ENCODE data around the gene GPBP1.
"Not testable (repeated sequence)": the region's sequence is repeated elsewhere in the genome, so short reads cannot be mapped to it uniquely, and the experiment has no call there.

The GPBP1 gene

DNA sequence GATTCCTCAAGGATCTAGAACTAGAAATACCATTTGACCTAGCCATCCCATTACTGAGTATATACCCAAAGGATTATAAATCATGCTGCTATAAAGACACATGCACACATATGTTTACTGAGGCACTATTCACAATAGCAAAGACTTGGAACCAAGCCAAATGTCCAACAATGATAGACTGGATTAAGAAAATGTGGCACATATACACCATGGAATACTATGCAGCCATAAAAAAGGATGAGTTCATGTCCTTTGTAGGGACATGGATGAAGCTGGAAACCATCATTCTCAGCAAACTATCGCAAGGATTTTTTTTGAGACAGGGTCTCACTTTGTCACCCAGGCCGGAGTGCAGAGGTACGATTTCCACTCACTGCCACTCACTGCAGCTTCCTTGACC is 8.7 kb upstream of the GPBP1 start:
- not testable (repeated sequence) for H3K4me3 ChIP-seq (ENCODE audit: low read depth in 1 of 5, low read length in 5 of 5); H3K27ac ChIP-seq (ENCODE audit: low read depth, low read length); H3K9me3 ChIP-seq (ENCODE audit: control insufficient read depth in 5 of 5, low read length in 5 of 5); H3K4me1 ChIP-seq (ENCODE audit: control insufficient read depth in 5 of 5, insufficient read depth in 5 of 5, low read length in 5 of 5); H3K27me3 ChIP-seq (ENCODE audit: control insufficient read depth in 5 of 5, insufficient read depth in 4 of 5, low read length in 5 of 5); H3K36me3 ChIP-seq (ENCODE audit: control insufficient read depth in 5 of 5, insufficient read depth in 5 of 5, low read length in 5 of 5); H3K9ac ChIP-seq (ENCODE audit: low read length in 5 of 5)

DNA sequence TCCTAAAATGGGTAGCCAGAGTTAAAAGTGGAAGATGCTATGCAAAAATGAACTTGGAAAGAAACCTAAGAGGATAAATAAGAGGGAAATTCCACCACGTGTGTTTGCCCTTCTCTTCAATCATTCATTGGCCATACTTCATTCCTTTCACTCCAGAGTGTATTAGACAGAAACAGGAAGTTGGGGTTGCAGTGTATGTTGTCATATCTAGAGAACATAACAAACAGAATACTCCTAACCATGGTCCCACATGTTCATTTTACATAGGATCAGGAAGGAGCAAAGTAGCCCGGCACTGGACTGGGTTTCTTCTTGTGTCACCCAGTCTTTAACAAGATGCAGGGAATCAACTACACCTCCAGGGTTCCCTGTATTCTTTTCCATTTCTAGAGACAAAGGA is 7.6 kb upstream of the GPBP1 start:
- no peaks in the 10 kb centered on the region for H3K27me3 ChIP-seq (ENCODE audit: control insufficient read depth in 5 of 5, insufficient read depth in 4 of 5, low read length in 5 of 5)
- H3K9me3 ChIP-seq (ENCODE audit: control insufficient read depth in 5 of 5, low read length in 5 of 5) = no peaks in the 10 kb centered on the region
- H3K36me3 ChIP-seq (ENCODE audit: control insufficient read depth in 5 of 5, insufficient read depth in 5 of 5, low read length in 5 of 5) = no peaks in the 10 kb centered on the region
- no peak overlapping the region for H3K4me3 ChIP-seq (ENCODE audit: low read depth in 1 of 5, low read length in 5 of 5)
- no peak overlapping the region for H3K9ac ChIP-seq (ENCODE audit: low read length in 5 of 5)
- H3K27ac ChIP-seq (ENCODE audit: low read depth, low read length) = no peak overlapping the region
- H3K4me1 ChIP-seq (ENCODE audit: control insufficient read depth in 5 of 5, insufficient read depth in 5 of 5, low read length in 5 of 5) = no peaks in the 10 kb centered on the region

DNA sequence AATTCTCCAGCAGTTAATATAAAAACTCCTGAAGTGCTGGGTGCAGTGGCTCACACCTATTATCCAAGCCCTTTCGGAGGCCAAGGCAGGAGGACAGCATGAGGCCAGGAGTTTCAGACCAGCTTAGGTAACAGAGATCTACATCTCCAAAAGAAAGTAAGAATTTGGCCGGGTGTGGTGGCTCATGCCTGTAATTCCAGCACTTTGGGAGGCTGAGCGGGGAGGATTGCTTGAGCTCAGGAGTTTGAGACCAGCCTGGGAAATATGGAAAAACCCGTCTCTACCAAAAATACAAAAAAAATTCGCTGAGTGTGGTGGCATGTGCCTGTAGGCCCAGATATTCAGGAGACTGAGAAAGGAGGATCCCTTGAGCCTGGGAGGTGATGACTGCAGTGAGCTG is 6.7 kb upstream of the GPBP1 start:
- Histone ChIP-seq H3K9ac (ENCODE audit: low read length in 5 of 5) (no peak overlapping the region), H3K27ac (ENCODE audit: low read depth, low read length) (no peak overlapping the region), H3K9me3 (ENCODE audit: control insufficient read depth in 5 of 5, low read length in 5 of 5) (no peaks in the 10 kb centered on the region), H3K27me3 (ENCODE audit: control insufficient read depth in 5 of 5, insufficient read depth in 4 of 5, low read length in 5 of 5) (no peaks in the 10 kb centered on the region), H3K4me3 (ENCODE audit: low read depth in 1 of 5, low read length in 5 of 5) (no peak overlapping the region), H3K36me3 (ENCODE audit: control insufficient read depth in 5 of 5, insufficient read depth in 5 of 5, low read length in 5 of 5) (no peaks in the 10 kb centered on the region), H3K4me1 (ENCODE audit: control insufficient read depth in 5 of 5, insufficient read depth in 5 of 5, low read length in 5 of 5) (peaks cover 0 to 3% (median 1%) of the 10 kb centered on the region in 5 donors)

DNA sequence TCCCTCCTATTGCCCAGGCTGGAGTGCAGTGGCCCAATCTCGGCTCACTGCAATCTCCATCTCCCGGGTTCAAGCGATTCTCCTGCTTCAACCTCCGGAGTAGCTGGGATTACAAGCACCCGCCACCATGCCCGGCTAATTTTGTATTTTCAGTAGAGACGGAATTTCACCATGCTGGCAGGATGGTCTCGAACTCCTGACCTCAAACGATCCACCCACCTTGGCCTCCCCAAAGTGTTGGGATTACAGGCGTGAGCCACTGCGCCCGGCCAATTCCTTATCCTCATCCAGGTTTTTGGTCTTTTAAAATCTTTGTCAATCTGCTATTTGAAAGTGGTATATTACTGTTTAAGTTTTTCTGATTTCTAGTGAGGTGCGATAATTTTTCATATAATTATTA is 3.7 kb upstream of the GPBP1 start:
- H3K9ac ChIP-seq (ENCODE audit: low read length in 5 of 5) = not testable (repeated sequence)

DNA sequence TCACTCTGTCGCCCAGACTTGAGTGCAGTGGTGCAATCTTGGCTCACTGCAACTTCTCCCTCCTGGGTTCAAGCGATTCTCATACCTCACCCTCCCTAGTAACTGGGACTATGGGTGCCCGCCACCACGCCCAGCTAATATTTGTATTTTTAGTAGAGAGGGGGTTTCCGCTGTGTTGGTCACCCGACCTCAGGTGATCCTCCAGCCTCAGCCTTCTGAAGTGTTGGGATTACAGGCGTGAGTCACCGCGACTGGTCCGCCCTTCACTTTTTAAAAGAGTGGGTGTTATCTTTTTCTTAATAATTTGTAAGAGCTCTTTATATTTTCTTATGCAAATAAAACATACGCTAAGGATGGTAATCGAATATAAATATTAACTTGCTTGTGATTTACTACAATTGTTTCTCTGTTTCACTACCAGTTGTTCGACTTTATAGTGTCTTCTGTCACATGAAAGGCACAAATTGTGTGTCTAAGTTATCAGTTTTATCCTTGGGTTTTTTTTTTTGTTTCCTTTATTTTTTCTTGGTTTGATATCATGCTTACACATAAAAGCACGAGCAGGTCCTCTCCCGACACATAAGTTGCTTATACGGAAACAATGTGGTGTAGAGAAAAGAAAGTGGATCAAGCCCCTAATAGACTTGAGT is 1.9 kb upstream of the GPBP1 start:
- Histone ChIP-seq H3K9ac (ENCODE audit: low read length in 5 of 5) (peak overlapping the region in 4 of 5 donors; percentile 92 to 98 (median 94)), H3K27me3 (ENCODE audit: control insufficient read depth in 5 of 5, insufficient read depth in 4 of 5, low read length in 5 of 5) (no peaks in the 10 kb centered on the region), H3K9me3 (ENCODE audit: control insufficient read depth in 5 of 5, low read length in 5 of 5) (no peaks in the 10 kb centered on the region), H3K4me1 (ENCODE audit: control insufficient read depth in 5 of 5, insufficient read depth in 5 of 5, low read length in 5 of 5) (peaks cover 2 to 36% (median 28%) of the 10 kb centered on the region in 5 donors), H3K36me3 (ENCODE audit: control insufficient read depth in 5 of 5, insufficient read depth in 5 of 5, low read length in 5 of 5) (no peaks in the 10 kb centered on the region), H3K4me3 (ENCODE audit: low read depth in 1 of 5, low read length in 5 of 5) (peak overlapping the region; percentile 73 to 96 (median 86)), H3K27ac (ENCODE audit: low read depth, low read length) (peak overlapping the region; percentile 100)

More for the DNA sequence above, 3.7 kb upstream of the GPBP1 start:
- H3K27me3 ChIP-seq (ENCODE audit: control insufficient read depth in 5 of 5, insufficient read depth in 4 of 5, low read length in 5 of 5); H3K9me3 ChIP-seq (ENCODE audit: control insufficient read depth in 5 of 5, low read length in 5 of 5); H3K4me3 ChIP-seq (ENCODE audit: low read depth in 1 of 5, low read length in 5 of 5); H3K27ac ChIP-seq (ENCODE audit: low read depth, low read length); H3K36me3 ChIP-seq (ENCODE audit: control insufficient read depth in 5 of 5, insufficient read depth in 5 of 5, low read length in 5 of 5): not testable (repeated sequence)
- peaks cover 2 to 20% (median 12%) of the 10 kb centered on the region in 5 donors for H3K4me1 ChIP-seq (ENCODE audit: control insufficient read depth in 5 of 5, insufficient read depth in 5 of 5, low read length in 5 of 5)

DNA sequence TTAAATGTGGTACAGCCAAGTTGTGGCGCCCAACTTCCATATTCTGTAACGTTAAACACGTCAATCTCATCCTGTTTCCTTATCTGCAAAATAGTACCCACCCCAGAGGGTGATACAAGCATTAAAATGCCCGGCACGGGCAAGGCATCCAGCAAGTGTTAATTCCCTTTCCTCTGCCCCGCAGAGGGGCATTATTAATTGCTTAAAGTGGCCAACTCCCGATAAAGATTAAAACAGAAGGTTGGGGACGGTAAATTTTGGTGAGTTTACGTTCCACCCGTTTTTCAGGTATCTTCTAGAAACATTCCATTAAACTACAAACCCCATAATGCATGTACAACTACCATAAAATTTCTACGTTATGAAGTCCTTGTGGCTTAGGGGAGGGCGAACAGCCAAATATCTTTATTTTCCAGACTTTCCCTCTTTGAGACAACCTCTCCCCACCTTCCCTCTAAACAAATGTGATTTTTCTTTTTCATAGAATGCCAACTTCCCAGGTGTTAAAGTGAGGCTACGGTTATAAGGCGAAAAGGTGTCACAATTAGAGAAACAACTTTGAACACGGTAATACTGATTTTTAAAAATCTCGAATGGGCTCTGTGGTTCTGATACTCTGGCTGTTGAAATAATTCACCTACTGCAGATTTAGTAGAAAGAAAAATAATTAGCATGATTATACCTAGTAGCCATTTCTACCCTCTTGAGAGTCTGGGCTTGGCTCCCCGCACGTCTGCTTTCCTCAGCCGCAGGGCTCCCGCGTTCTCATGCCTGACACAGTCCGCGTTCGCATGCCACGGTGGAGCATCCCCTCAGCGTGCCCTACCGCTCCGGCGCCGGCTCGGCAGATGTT is 1.2 kb upstream of the GPBP1 start:
- H3K4me1 ChIP-seq (ENCODE audit: control insufficient read depth in 5 of 5, insufficient read depth in 5 of 5, low read length in 5 of 5) = peaks cover 2 to 42% (median 31%) of the 10 kb centered on the region in 5 donors
- peak overlapping the region; percentile 73 to 96 (median 86) for H3K4me3 ChIP-seq (ENCODE audit: low read depth in 1 of 5, low read length in 5 of 5)
- peak overlapping the region; percentile 100 for H3K27ac ChIP-seq (ENCODE audit: low read depth, low read length)
- no peaks in the 10 kb centered on the region for H3K27me3 ChIP-seq (ENCODE audit: control insufficient read depth in 5 of 5, insufficient read depth in 4 of 5, low read length in 5 of 5)
- H3K9ac ChIP-seq (ENCODE audit: low read length in 5 of 5) = peak overlapping the region; percentile 92 to 98 (median 95)
- no peaks in the 10 kb centered on the region for H3K36me3 ChIP-seq (ENCODE audit: control insufficient read depth in 5 of 5, insufficient read depth in 5 of 5, low read length in 5 of 5)
- H3K9me3 ChIP-seq (ENCODE audit: control insufficient read depth in 5 of 5, low read length in 5 of 5) = no peaks in the 10 kb centered on the region

DNA sequence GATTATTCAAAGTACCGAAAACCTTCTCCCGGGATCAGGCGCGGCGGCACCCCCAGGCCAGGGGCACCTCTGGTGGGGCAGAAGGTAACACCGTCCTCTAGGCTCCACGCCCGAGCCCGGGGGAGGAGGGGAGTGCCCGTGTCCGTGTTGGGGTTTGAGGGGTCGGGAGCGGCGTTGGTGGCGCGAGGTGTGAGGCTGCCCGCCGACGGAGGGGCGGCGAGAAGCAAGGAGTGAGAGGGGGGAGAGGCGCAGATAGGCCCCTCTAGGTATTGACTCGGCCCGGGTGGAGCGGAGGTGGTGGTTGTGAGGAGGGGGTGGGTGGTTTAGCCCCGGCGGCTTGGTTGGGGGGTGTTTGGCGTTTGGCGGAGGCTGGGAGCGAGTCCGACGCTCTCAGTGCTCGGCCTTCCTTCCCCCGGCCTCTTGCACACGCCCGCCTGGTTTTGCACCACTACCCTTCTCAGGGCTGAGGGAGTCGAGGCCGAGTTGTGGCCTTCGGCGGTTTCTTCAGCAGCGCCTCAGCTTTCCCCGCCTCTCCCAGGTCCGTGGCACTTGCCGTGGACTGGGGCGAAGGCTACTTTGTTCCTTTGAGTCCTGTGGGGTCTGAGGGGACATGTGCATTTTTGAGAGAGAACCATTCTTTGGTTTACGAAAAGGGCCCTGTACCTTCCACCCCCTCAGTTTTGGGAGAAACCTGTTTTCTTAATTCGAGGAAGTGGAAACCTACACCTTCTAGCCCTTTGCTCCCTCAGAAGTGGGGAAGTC is 450 bp downstream of the GPBP1 start:
- Histone ChIP-seq H3K9ac (ENCODE audit: low read length in 5 of 5) (peak overlapping the region; percentile 99 to 100 (median 100)), H3K4me1 (ENCODE audit: control insufficient read depth in 5 of 5, insufficient read depth in 5 of 5, low read length in 5 of 5) (peaks cover 6 to 58% (median 47%) of the 10 kb centered on the region in 5 donors), H3K36me3 (ENCODE audit: control insufficient read depth in 5 of 5, insufficient read depth in 5 of 5, low read length in 5 of 5) (no peaks in the 10 kb centered on the region), H3K27ac (ENCODE audit: low read depth, low read length) (peak overlapping the region; percentile 100), H3K4me3 (ENCODE audit: low read depth in 1 of 5, low read length in 5 of 5) (peak overlapping the region; percentile 80 to 96 (median 94)), H3K9me3 (ENCODE audit: control insufficient read depth in 5 of 5, low read length in 5 of 5) (no peaks in the 10 kb centered on the region), H3K27me3 (ENCODE audit: control insufficient read depth in 5 of 5, insufficient read depth in 4 of 5, low read length in 5 of 5) (no peaks in the 10 kb centered on the region)

DNA sequence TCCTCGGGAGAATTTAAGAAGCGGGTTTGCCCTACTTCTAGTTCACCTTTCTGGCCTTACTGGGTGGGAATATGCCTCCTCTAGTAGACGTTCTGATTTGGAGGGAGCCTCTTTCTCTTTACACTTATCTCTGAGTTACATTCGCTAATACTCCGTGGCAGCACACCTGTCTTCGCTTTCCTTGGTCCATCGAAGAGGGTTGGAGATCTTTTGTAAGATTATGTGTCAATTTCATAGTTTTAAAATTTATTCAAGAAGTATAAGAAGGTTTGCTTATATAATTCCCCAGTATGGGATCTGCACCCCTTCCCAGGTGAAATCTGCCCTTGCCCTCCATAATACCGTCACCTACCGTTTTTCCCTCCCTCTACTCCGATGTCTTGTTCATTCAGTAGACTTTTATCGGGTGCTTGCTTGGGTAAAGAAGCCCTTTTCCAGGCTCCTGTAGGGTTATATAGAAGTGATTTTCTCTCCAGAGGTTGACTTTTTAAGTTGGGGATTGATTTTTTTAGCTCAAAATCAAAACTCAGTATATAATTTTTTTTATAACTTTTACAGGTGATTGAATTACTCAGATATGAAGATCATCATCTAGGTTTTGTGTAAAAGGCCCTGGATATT is 1.1 kb downstream of the GPBP1 start:
- Histone ChIP-seq H3K9ac (ENCODE audit: low read length in 5 of 5) (peak overlapping the region; percentile 99 to 100 (median 100)), H3K4me1 (ENCODE audit: control insufficient read depth in 5 of 5, insufficient read depth in 5 of 5, low read length in 5 of 5) (peaks cover 6 to 65% (median 53%) of the 10 kb centered on the region in 5 donors), H3K36me3 (ENCODE audit: control insufficient read depth in 5 of 5, insufficient read depth in 5 of 5, low read length in 5 of 5) (no peaks in the 10 kb centered on the region), H3K27me3 (ENCODE audit: control insufficient read depth in 5 of 5, insufficient read depth in 4 of 5, low read length in 5 of 5) (no peaks in the 10 kb centered on the region), H3K4me3 (ENCODE audit: low read depth in 1 of 5, low read length in 5 of 5) (peak overlapping the region; percentile 80 to 96 (median 94)), H3K9me3 (ENCODE audit: control insufficient read depth in 5 of 5, low read length in 5 of 5) (no peaks in the 10 kb centered on the region), H3K27ac (ENCODE audit: low read depth, low read length) (peak overlapping the region; percentile 100)

DNA sequence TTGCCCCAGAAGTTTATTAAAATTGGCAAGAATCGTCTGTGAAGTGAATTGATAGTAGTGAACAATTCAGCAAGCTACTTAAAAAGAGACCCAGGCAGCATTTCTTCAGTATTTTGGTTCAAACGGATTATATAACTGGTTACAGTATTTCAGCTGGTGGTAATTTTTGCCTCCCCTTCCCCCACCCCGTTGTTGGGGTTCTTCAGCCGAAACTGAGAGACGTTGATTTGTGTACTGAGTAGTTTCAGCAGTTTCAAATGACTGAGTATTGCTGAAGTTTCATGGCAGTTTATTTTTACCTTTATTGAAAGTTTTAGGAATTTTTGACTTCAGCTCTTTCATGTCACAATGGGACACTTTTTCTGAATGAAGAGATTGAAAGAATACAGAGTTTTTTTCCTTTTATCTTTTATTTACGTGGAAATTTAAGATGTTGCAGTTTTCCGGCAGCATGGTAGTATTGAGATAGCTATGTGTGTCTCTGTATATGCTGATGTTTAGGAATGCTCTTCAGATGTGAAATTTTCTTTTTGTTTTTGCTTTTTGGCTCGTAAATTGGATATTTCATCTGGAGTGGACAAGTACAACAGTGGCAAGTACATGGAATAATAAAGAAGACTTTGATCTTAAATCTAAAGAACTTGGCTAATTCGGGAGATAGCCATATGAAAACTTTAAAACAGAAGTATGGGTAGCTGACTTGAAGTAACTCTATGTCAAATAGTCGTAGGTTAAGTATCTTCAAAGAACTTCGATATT is 1.9 kb downstream of the GPBP1 start:
- no peaks in the 10 kb centered on the region for H3K9me3 ChIP-seq (ENCODE audit: control insufficient read depth in 5 of 5, low read length in 5 of 5)
- no peaks in the 10 kb centered on the region for H3K36me3 ChIP-seq (ENCODE audit: control insufficient read depth in 5 of 5, insufficient read depth in 5 of 5, low read length in 5 of 5)
- H3K27ac ChIP-seq (ENCODE audit: low read depth, low read length) = peak overlapping the region; percentile 100
- H3K4me3 ChIP-seq (ENCODE audit: low read depth in 1 of 5, low read length in 5 of 5) = peak overlapping the region; percentile 77 to 96 (median 94)
- H3K27me3 ChIP-seq (ENCODE audit: control insufficient read depth in 5 of 5, insufficient read depth in 4 of 5, low read length in 5 of 5) = no peaks in the 10 kb centered on the region
- H3K9ac ChIP-seq (ENCODE audit: low read length in 5 of 5) = peak overlapping the region; percentile 99 to 100 (median 100)
- H3K4me1 ChIP-seq (ENCODE audit: control insufficient read depth in 5 of 5, insufficient read depth in 5 of 5, low read length in 5 of 5) = peaks cover 6 to 70% (median 56%) of the 10 kb centered on the region in 5 donors
